Measurements from ENCODE around the gene HSFX3.
"Not testable (repeated sequence)": the region's sequence is repeated elsewhere in the genome, so short reads cannot be mapped to it uniquely, and the experiment has no call there.

- not testable (repeated sequence) for TF ChIP-seq EZH2 (IDR thresholded peaks at IDR 0.05); POLR2AphosphoS5 (IDR thresholded peaks at IDR 0.05; ENCODE audit: borderline replicate concordance, low read depth, low read length)
These were observed 29.0 kb downstream of the HSFX3 start for GRCh38 chrX:149520636-149521277.

Measured in SK-N-MC (cell line).